Fibroblast of lung (primary cell): ENCODE data around the gene CHRNA3. TPM values are rescaled to one million over a fixed set of nuclear protein-coding genes. Genes with fewer than 3 reads are reported as not detected.

Experiments
- DNase-seq, 2 donors: peaks; one replicate each; pipeline versions ENCODE4 v3.0.0 to v3.0.0-alpha.2; 2010; ENCODE audit warnings: low read depth in 2 of 2
- H2AFZ ChIP-seq: 2 replicates; pipeline ENCODE4 v1.5.1; 2012; ENCODE audit warnings: low read length, control low read depth, inconsistent platforms
- H3K27ac ChIP-seq: 2 replicates; pipeline ENCODE4 v1.5.1; 2011; ENCODE audit warnings: low read length, control low read depth; ENCODE audit not compliant: insufficient read depth
- H3K27me3 ChIP-seq: 2 replicates; pipeline ENCODE4 v1.5.1; 2011; ENCODE audit warnings: mild to moderate bottlenecking, low read length; ENCODE audit not compliant: control insufficient read depth, insufficient read depth
- H3K36me3 ChIP-seq: 2 replicates; pipeline ENCODE4 v1.5.1; 2011; ENCODE audit warnings: low read length; ENCODE audit not compliant: control insufficient read depth, insufficient read depth
- H3K4me1 ChIP-seq: 2 replicates; pipeline ENCODE4 v1.5.1; 2011; ENCODE audit warnings: low read length; ENCODE audit not compliant: control insufficient read depth, insufficient read depth; ENCODE audit errors: extremely low read depth
- H3K4me2 ChIP-seq: 2 replicates; pipeline ENCODE4 v1.5.1; 2011; ENCODE audit warnings: low read length, control low read depth; ENCODE audit not compliant: insufficient read depth; ENCODE audit errors: extremely low read depth
- H3K4me3 ChIP-seq, 4 experiments: fragments of 200-600 bp in 1 of 4; sonication (generic) in 1 of 4; replicated peaks in 1 of 4; 2 replicates each; pipeline ENCODE4 v1.5.1; 2011 to 2016; ENCODE audit warnings: low read length in 4 of 4, low read depth in 3 of 4, mild to moderate bottlenecking in 3 of 4, control low read depth in 2 of 4, inconsistent platforms in 1 of 4, mixed read lengths in 1 of 4; ENCODE audit not compliant: insufficient read depth in 1 of 4; ENCODE audit errors: control extremely low read depth in 1 of 4
- H3K79me2 ChIP-seq: 2 replicates; pipeline ENCODE4 v1.5.1; 2012; ENCODE audit warnings: mild to moderate bottlenecking, low read length, inconsistent platforms; ENCODE audit not compliant: control insufficient read depth, insufficient read depth
- H3K9ac ChIP-seq: 2 replicates; pipeline ENCODE4 v1.5.1; 2011; ENCODE audit warnings: mild to moderate bottlenecking, low read length, control low read depth; ENCODE audit not compliant: insufficient read depth
- H3K9me3 ChIP-seq: 2 replicates; pipeline ENCODE4 v1.5.1; 2012; ENCODE audit warnings: low read depth, low read length; ENCODE audit not compliant: control insufficient read depth, insufficient read depth
- H4K20me1 ChIP-seq: 2 replicates; pipeline ENCODE4 v1.5.1; 2011; ENCODE audit warnings: low read length; ENCODE audit not compliant: control insufficient read depth, insufficient read depth; ENCODE audit errors: extremely low read depth
- CTCF ChIP-seq, 2 donors: IDR thresholded peaks in 1 of 2; conservative IDR thresholded peaks in 1 of 2; 1 replicate in 1 of 2; 2 replicates in 1 of 2; pipeline ENCODE4 v1.5.1; 2011 to 2012; ENCODE audit warnings: low read length in 2 of 2, control low read depth in 1 of 2, inconsistent platforms in 1 of 2, low read depth in 1 of 2, mild to moderate bottlenecking in 1 of 2
- EZH2 ChIP-seq: IDR thresholded peaks from 2 replicates; pipeline ENCODE4 v1.5.1; 2012; ENCODE audit warnings: low read length, control low read depth, mild to moderate bottlenecking; ENCODE audit errors: missing control alignments
- polyA plus RNA-seq, 2 donors: library from polyadenylated mRNA; depleted of rRNA in 1 of 2; stranded (reverse) in 1 of 2; unstranded in 1 of 2; fragments of >200 nt; gene quantifications; 2 replicates each; pipeline ENCODE4 v1.2.1, GENCODE V29; 2011 to 2012; ENCODE audit warnings: missing spikeins in 1 of 2
- total RNA-seq: library from RNA; depleted of rRNA; stranded (reverse); fragments of >200 nt; gene quantifications from 2 replicates; pipeline ENCODE4 v1.2.1, GENCODE V29; 2014

Gene CHRNA3
- total and polyA plus RNA-seq, 2 donors (not counting 1 experiment from before 2014, with no cell fraction given), result not detected

GRCh38 chr15:78619022-78619950, 1.5 kb downstream of the CHRNA3 start:
- Histone ChIP-seq H3K27ac (no peak overlapping the region), H3K9ac (no peak overlapping the region), H3K36me3 (no peaks in the 10 kb centered on the region), H3K4me2 (no peak overlapping the region), H3K4me3 (no peak overlapping the region), H3K4me1 (no peaks in the 10 kb centered on the region), H3K27me3 (peaks cover 30% of the 10 kb centered on the region), H2AFZ (no peak overlapping the region), H3K79me2 (no peaks in the 10 kb centered on the region), H3K9me3 (no peaks in the 10 kb centered on the region), H4K20me1 (no peaks in the 10 kb centered on the region)
- no peak for TF ChIP-seq CTCF (conservative IDR thresholded peaks at IDR 0.05 in 1 of 2, IDR thresholded peaks at IDR 0.05 in 1 of 2; ENCODE audit: low read depth in 1 of 2, low read length in 2 of 2)
- TF ChIP-seq EZH2, result peak; percentile 38
- no peak for DNase-seq

GRCh38 chr15:78618490-78618934, 2.3 kb downstream of the CHRNA3 start:
- H3K9me3 ChIP-seq, result no peaks in the 10 kb centered on the region
- H3K4me2 ChIP-seq, result no peak overlapping the region
- DNase-seq, result peak; percentile 64 to 86
- TF ChIP-seq EZH2 (no peak), CTCF (conservative IDR thresholded peaks at IDR 0.05 in 1 of 2, IDR thresholded peaks at IDR 0.05 in 1 of 2; ENCODE audit: low read depth in 1 of 2, low read length in 2 of 2) (peak; percentile 71 to 77)
- no peak overlapping the region for H3K27ac ChIP-seq
- H3K36me3 ChIP-seq, result no peaks in the 10 kb centered on the region
- H3K9ac ChIP-seq, result no peak overlapping the region
- H3K27me3 ChIP-seq, result peaks cover 30% of the 10 kb centered on the region
- H3K4me1 ChIP-seq, result no peaks in the 10 kb centered on the region
- no peak overlapping the region for H3K4me3 ChIP-seq
- no peaks in the 10 kb centered on the region for H4K20me1 ChIP-seq
- no peaks in the 10 kb centered on the region for H3K79me2 ChIP-seq
- H2AFZ ChIP-seq, result no peak overlapping the region

DNA sequence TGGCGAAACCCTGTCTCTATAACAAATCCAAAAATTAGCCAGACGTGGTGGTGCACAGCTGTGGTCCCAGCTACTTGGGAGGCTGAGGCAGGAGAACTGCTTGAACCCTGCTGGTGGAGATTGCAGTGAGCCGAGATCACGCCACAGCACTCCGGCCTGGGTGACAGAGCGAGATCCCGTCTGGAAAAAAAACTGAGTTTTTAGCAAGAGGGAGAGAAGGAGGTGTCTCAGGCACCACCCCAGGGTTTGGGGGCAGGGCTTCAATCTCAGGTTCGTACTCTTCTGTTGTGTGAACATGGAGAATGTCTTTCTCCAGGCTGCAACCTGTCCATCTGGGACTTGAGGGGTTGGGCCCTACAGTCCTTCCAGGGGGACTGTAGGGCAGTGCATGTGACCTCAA, 2.7 kb downstream of the CHRNA3 start:
- no peak overlapping the region for H3K4me2 ChIP-seq
- no peaks in the 10 kb centered on the region for H4K20me1 ChIP-seq
- H3K79me2 ChIP-seq, result no peaks in the 10 kb centered on the region
- DNase-seq, result no peak
- H3K4me1 ChIP-seq, result no peaks in the 10 kb centered on the region
- no peak overlapping the region for H2AFZ ChIP-seq
- peaks cover 30% of the 10 kb centered on the region for H3K27me3 ChIP-seq
- no peaks in the 10 kb centered on the region for H3K9me3 ChIP-seq
- no peak overlapping the region for H3K9ac ChIP-seq
- TF ChIP-seq CTCF (conservative IDR thresholded peaks at IDR 0.05 in 1 of 2, IDR thresholded peaks at IDR 0.05 in 1 of 2; ENCODE audit: low read depth in 1 of 2, low read length in 2 of 2), result no peak
- no peak for TF ChIP-seq EZH2
- no peak overlapping the region for H3K27ac ChIP-seq
- no peaks in the 10 kb centered on the region for H3K36me3 ChIP-seq
- H3K4me3 ChIP-seq, result no peak overlapping the region
